HepG2 (cell line): ENCODE results near the gene MTFR1L. TPM values are rescaled to one million over a fixed set of nuclear protein-coding genes. Genes with fewer than 3 reads are reported as not detected.

Source experiments
- AGO2 ChIP-seq: fragments of 200-400 bp; formaldehyde crosslinking; optimal IDR thresholded peaks from 2 replicates; pipeline ENCODE3; 2017; ENCODE audit warnings: mild to moderate bottlenecking, low read depth, low read length, moderate library complexity
- FOXA1 ChIP-seq, 2 experiments: fragments of 450-650 bp in 1 of 2; sonication (generic) in 1 of 2; formaldehyde crosslinking in 1 of 2; IDR thresholded peaks; 2 replicates each; pipeline versions ENCODE4 v1.4.0 to v1.6.1; 2016 to 2020; ENCODE audit warnings: missing genetic modification reagents in 1 of 2
- HNF4G ChIP-seq, 2 experiments: sonication (generic) in 1 of 2; formaldehyde crosslinking in 1 of 2; IDR thresholded peaks; 2 replicates each; pipeline versions ENCODE4 v1.4.0 to v1.6.1; 2011 to 2020; ENCODE audit warnings: borderline replicate concordance in 2 of 2, low read depth in 2 of 2, mild to moderate bottlenecking in 2 of 2, low read length in 1 of 2, missing genetic modification reagents in 1 of 2, moderate library complexity in 1 of 2
- KDM2A ChIP-seq: sonication (generic); formaldehyde crosslinking; IDR thresholded peaks from 2 replicates; pipeline ENCODE4 v1.4.0; 2020; ENCODE audit warnings: low read depth, missing genetic modification reagents, borderline replicate concordance
- MIER2 ChIP-seq: IDR thresholded peaks from 2 replicates; pipeline ENCODE4 v1.6.1; 2016; ENCODE audit warnings: missing biosample characterization, missing genetic modification reagents
- MTA1 ChIP-seq: sonication (generic); formaldehyde crosslinking; IDR thresholded peaks from 2 replicates; pipeline ENCODE4 v1.4.0; 2020; ENCODE audit warnings: missing genetic modification reagents, mild to moderate bottlenecking, borderline replicate concordance
- NR3C1 ChIP-seq: sonication (generic); formaldehyde crosslinking; IDR thresholded peaks from 2 replicates; pipeline ENCODE4 v1.4.0; 2020; ENCODE audit warnings: missing genetic modification reagents
- RAD51 ChIP-seq: fragments of 450-650 bp; IDR thresholded peaks from 2 replicates; pipeline ENCODE4 v1.6.1; 2016; ENCODE audit warnings: borderline replicate concordance
- RFX1 ChIP-seq: fragments of 450-650 bp; IDR thresholded peaks from 2 replicates; pipeline ENCODE4 v1.6.1; 2017
- RFX3 ChIP-seq: IDR thresholded peaks from 2 replicates; pipeline ENCODE4 v1.6.1; 2016; ENCODE audit warnings: missing biosample characterization, missing genetic modification reagents
- RXRA ChIP-seq: sonication (generic); formaldehyde crosslinking; IDR thresholded peaks from 2 replicates; pipeline ENCODE4 v1.5.1; 2020; ENCODE audit warnings: missing genetic modification reagents
- SALL1 ChIP-seq: sonication (generic); formaldehyde crosslinking; IDR thresholded peaks from 2 replicates; pipeline ENCODE4 v1.8.0; 2022; ENCODE audit warnings: mild to moderate bottlenecking, missing genetic modification reagents
- SIN3B ChIP-seq: fragments of 150-350 bp; IDR thresholded peaks from 2 replicates; pipeline ENCODE4 v1.6.1; 2014; ENCODE audit warnings: low read length
- THYN1 ChIP-seq: sonication (generic); formaldehyde crosslinking; IDR thresholded peaks from 2 replicates; pipeline ENCODE4 v1.8.1; 2023; ENCODE audit warnings: low read depth, mild to moderate bottlenecking, moderate library complexity, missing genetic modification reagents, borderline replicate concordance
- USF2 ChIP-seq, 2 experiments: sonication (generic) in 1 of 2; formaldehyde crosslinking in 1 of 2; IDR thresholded peaks; 2 replicates each; pipeline versions ENCODE4 v1.5.1 to v1.6.1; 2011 to 2020; ENCODE audit warnings: borderline replicate concordance in 1 of 2, low read depth in 1 of 2, low read length in 1 of 2, mild to moderate bottlenecking in 1 of 2, missing genetic modification reagents in 1 of 2, moderate library complexity in 1 of 2
- ZNF124 ChIP-seq: sonication (generic); formaldehyde crosslinking; IDR thresholded peaks from 2 replicates; pipeline ENCODE4 v1.4.0; 2020; ENCODE audit warnings: missing genetic modification reagents
- ZNF232 ChIP-seq: sonication (generic); formaldehyde crosslinking; IDR thresholded peaks from 2 replicates; pipeline ENCODE4 v1.4.0; 2020; ENCODE audit warnings: missing genetic modification reagents, borderline replicate concordance
- ZNF431 ChIP-seq: sonication (generic); formaldehyde crosslinking; IDR thresholded peaks from 2 replicates; pipeline ENCODE4 v1.9.0; 2022; ENCODE audit warnings: missing genetic modification reagents, low read depth, mild to moderate bottlenecking, borderline replicate concordance
- ZNF567 ChIP-seq: sonication (generic); formaldehyde crosslinking; IDR thresholded peaks from 2 replicates; pipeline ENCODE4 v1.8.1; 2023; ENCODE audit warnings: mild to moderate bottlenecking, missing genetic modification reagents, borderline replicate concordance
- ZNF770 ChIP-seq: sonication (generic); formaldehyde crosslinking; IDR thresholded peaks from 2 replicates; pipeline ENCODE4 v1.5.0; 2020; ENCODE audit warnings: mild to moderate bottlenecking, missing genetic modification reagents
- ZZZ3 ChIP-seq: sonication (generic); formaldehyde crosslinking; IDR thresholded peaks from 2 replicates; pipeline ENCODE4 v1.4.0; 2020; ENCODE audit warnings: missing genetic modification reagents, mild to moderate bottlenecking, borderline replicate concordance
- polyA plus RNA-seq, 8 experiments: library from polyadenylated mRNA; depleted of rRNA in 3 of 8; stranded (reverse) in 7 of 8; unstranded in 1 of 8; fragments of >200 nt; fragmentation: Illumina TruSeq in 4 of 8; extraction: Trizol in 4 of 8; gene quantifications; 2 replicates each; pipeline versions ENCODE4 v1.2.1 to v1.2.3, GENCODE V29; 2011 to 2016; ENCODE audit warnings: low read depth in 4 of 8, missing spikeins in 1 of 8, mixed read lengths in 1 of 8; ENCODE audit not compliant: insufficient read depth in 1 of 8
- total RNA-seq, 5 experiments: library from RNA; depleted of rRNA; stranded (reverse); fragments of >200 nt; fragmentation: Illumina TruSeq; extraction: Trizol; gene quantifications; 2 replicates each; pipeline ENCODE4 v1.2.3, GENCODE V29; 2016; ENCODE audit warnings: low read depth in 1 of 5
- TF ChIP-seq, protein P1 (sequence below): sonication (generic); formaldehyde crosslinking; IDR thresholded peaks from 2 replicates; pipeline ENCODE4 v1.8.1; 2023; ENCODE audit warnings: missing genetic modification reagents, mild to moderate bottlenecking, borderline replicate concordance
- TF ChIP-seq, protein P2 (sequence below): sonication (generic); formaldehyde crosslinking; conservative IDR thresholded peaks from 2 replicates; pipeline ENCODE4 v1.8.0; 2022; ENCODE audit warnings: low read depth, missing genetic modification reagents

MTFR1L gene
- total and polyA plus RNA-seq, 2 of the 13 experiments (the other 11 are each of a cell fraction or from before 2014, with no cell fraction given) = 38.0 to 55.7 TPM

DNA sequence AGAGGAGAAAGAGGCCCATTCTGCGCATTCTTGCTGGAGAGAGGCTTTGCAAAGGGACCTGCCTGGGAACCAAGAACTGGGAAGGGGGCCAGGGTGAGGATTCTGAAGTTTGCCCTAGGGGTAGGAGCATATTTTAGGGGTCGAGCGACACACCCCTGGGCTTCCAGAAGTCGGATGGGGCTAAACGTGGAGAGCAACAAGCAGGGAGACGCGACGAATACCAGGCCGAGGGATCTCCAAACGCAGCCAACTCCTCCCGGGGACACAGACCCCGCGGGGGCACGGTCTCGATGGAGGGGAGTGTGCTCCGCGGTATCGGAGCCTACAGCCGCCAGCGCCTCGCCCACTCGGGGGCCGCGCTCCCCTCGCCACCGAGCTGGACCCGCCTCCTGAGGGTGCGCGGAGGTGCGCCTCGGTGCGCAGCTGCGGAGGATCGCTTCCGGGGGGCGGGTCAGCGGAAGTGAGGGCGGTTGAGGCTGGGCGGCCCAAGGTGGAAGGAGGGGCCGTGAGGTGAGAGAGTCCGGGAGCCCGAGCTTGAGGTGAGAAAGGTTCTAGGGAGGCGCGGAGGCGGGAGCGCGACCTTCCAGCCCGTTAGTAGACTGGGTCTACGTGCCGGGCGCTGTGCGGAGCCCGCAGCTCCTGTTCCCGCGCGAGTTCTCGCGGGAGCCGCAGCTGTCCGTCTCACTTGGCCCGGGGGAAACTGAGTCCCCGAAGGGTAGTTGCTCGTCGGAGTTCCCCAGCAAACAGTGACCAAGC lies at the start of gene MTFR1L (continued):
- TF ChIP-seq ZNF770 = no peak
- peak; percentile 15; the same call in 1 of the 2 replicates for TF ChIP-seq MTA1 (CRISPR knock-in tag)
- TF ChIP-seq RFX1 = no peak
- TF ChIP-seq SIN3B = no peak
- TF ChIP-seq FOXA1 (IDR thresholded peaks at IDR 0.05) = no peak
- TF ChIP-seq FOXA1 (CRISPR knock-in tag; IDR thresholded peaks at IDR 0.05) = peak; percentile 7; the same call in 1 of the 2 replicates
- no peak; the same call in 1 of the 2 replicates for TF ChIP-seq HNF4G (IDR thresholded peaks at IDR 0.05; ENCODE audit: borderline replicate concordance, low read depth, low read length)
- TF ChIP-seq HNF4G (CRISPR knock-in tag; IDR thresholded peaks at IDR 0.05; ENCODE audit: borderline replicate concordance, low read depth) = no peak
- peak; percentile 61; the same call in 1 of the 2 replicates for TF ChIP-seq ZNF232 (CRISPR knock-in tag)
- no peak for TF ChIP-seq ZNF431 (CRISPR knock-in tag)
- TF ChIP-seq, protein P1, sequence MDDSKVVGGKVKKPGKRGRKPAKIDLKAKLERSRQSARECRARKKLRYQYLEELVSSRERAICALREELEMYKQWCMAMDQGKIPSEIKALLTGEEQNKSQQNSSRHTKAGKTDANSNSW (CRISPR knock-in tag) = 0 out of 2 replicates have a peak, but pooled peaks have one; percentile 23
- no peak for TF ChIP-seq NR3C1 (CRISPR knock-in tag)
- TF ChIP-seq RAD51 = no peak
- TF ChIP-seq USF2 (IDR thresholded peaks at IDR 0.05; ENCODE audit: low read depth, low read length) = no peak
- no peak; the same call in 1 of the 2 replicates for TF ChIP-seq USF2 (CRISPR knock-in tag; IDR thresholded peaks at IDR 0.05; ENCODE audit: borderline replicate concordance)
- TF ChIP-seq, protein P2, sequence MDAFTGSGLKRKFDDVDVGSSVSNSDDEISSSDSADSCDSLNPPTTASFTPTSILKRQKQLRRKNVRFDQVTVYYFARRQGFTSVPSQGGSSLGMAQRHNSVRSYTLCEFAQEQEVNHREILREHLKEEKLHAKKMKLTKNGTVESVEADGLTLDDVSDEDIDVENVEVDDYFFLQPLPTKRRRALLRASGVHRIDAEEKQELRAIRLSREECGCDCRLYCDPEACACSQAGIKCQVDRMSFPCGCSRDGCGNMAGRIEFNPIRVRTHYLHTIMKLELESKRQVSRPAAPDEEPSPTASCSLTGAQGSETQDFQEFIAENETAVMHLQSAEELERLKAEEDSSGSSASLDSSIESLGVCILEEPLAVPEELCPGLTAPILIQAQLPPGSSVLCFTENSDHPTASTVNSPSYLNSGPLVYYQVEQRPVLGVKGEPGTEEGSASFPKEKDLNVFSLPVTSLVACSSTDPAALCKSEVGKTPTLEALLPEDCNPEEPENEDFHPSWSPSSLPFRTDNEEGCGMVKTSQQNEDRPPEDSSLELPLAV = no peak
- no peak for TF ChIP-seq THYN1 (CRISPR knock-in tag)
- TF ChIP-seq AGO2 = no peak
- TF ChIP-seq KDM2A = peak; percentile 87
- TF ChIP-seq MIER2 (CRISPR knock-in tag) = no peak
- no peak for TF ChIP-seq RFX3
- peak; percentile 90 for TF ChIP-seq SALL1 (CRISPR knock-in tag)
- no peak for TF ChIP-seq ZNF124 (CRISPR knock-in tag)
- peak; percentile 87 for TF ChIP-seq RXRA
- TF ChIP-seq ZZZ3 (CRISPR knock-in tag) = no peak
- no peak for TF ChIP-seq ZNF567
